Loucy (cell line): ENCODE data around the gene BTBD7.

ENCODE experiments used
- H2AFZ ChIP-seq: fragments of 200-600 bp; sonication (generic); 2 replicates; pipeline ENCODE4 v1.6.0; 2016; ENCODE audit warnings: antibody characterized with exemption, mild to moderate bottlenecking, low read length, moderate library complexity
- H3F3A ChIP-seq: fragments of 200-600 bp; 2 replicates; pipeline ENCODE4 v1.6.0; 2016; ENCODE audit warnings: antibody characterized with exemption, low read depth, mild to moderate bottlenecking
- H3K27me3 ChIP-seq: fragments of 200-600 bp; sonication (generic); 2 replicates; pipeline ENCODE4 v1.6.1; 2014; ENCODE audit warnings: low read length, mild to moderate bottlenecking; ENCODE audit not compliant: insufficient read depth, poor library complexity, severe bottlenecking
- H3K36me3 ChIP-seq: fragments of 200-600 bp; sonication (generic); 2 replicates; pipeline ENCODE4 v1.6.1; 2016; ENCODE audit warnings: low read length; ENCODE audit not compliant: insufficient read depth
- H3K4me1 ChIP-seq: fragments of 200-600 bp; sonication (generic); 2 replicates; pipeline ENCODE4 v1.5.1; 2014; ENCODE audit warnings: low read length, mild to moderate bottlenecking; ENCODE audit not compliant: insufficient read depth, poor library complexity, severe bottlenecking
- H3K4me2 ChIP-seq: fragments of 200-600 bp; sonication (generic); 2 replicates; pipeline ENCODE4 v1.6.0; 2014; ENCODE audit warnings: antibody characterized with exemption, low read length, low read depth, mild to moderate bottlenecking; ENCODE audit not compliant: poor library complexity, severe bottlenecking
- H3K4me3 ChIP-seq: fragments of 200-600 bp; sonication (generic); 2 replicates; pipeline ENCODE4 v1.5.1; 2014; ENCODE audit warnings: low read length, mild to moderate bottlenecking, mixed read lengths; ENCODE audit not compliant: poor library complexity, severe bottlenecking
- H3K79me2 ChIP-seq: fragments of 200-600 bp; sonication (generic); 2 replicates; pipeline ENCODE4 v1.6.1; 2014; ENCODE audit warnings: low read length; ENCODE audit not compliant: insufficient read depth
- H3K9ac ChIP-seq: fragments of 200-600 bp; sonication (generic); 2 replicates; pipeline ENCODE4 v1.6.0; 2014; ENCODE audit warnings: mild to moderate bottlenecking, low read depth, low read length, moderate library complexity; ENCODE audit not compliant: poor library complexity, severe bottlenecking
- H3K9me2 ChIP-seq: fragments of 200-600 bp; sonication (generic); replicated peaks from 2 replicates; pipeline ENCODE4 v1.6.1; 2016; ENCODE audit warnings: low read depth, low read length, mixed read lengths
- H3K9me3 ChIP-seq: fragments of 200-600 bp; sonication (generic); 2 replicates; pipeline ENCODE4 v1.6.1; 2014; ENCODE audit warnings: mild to moderate bottlenecking, antibody characterized with exemption, low read length, low read depth; ENCODE audit not compliant: insufficient read depth
- H4K20me1 ChIP-seq: fragments of 200-600 bp; sonication (generic); 2 replicates; pipeline ENCODE4 v1.6.0; 2014; ENCODE audit warnings: antibody characterized with exemption, low read length, mild to moderate bottlenecking; ENCODE audit not compliant: insufficient read depth, poor library complexity, severe bottlenecking
- EZH2phosphoT487 ChIP-seq: fragments of 200-600 bp; IDR thresholded peaks from 2 replicates; pipeline ENCODE4 v1.6.1; 2018; ENCODE audit warnings: antibody characterized with exemption, mild to moderate bottlenecking, moderate library complexity, borderline replicate concordance
- TF ChIP-seq, protein P1 (sequence below): fragments of 200-600 bp; sonication (generic); conservative IDR thresholded peaks from 2 replicates; pipeline ENCODE4 v1.5.1; 2014; ENCODE audit warnings: mild to moderate bottlenecking, antibody characterized with exemption, low read length

Gene BTBD7

DNA sequence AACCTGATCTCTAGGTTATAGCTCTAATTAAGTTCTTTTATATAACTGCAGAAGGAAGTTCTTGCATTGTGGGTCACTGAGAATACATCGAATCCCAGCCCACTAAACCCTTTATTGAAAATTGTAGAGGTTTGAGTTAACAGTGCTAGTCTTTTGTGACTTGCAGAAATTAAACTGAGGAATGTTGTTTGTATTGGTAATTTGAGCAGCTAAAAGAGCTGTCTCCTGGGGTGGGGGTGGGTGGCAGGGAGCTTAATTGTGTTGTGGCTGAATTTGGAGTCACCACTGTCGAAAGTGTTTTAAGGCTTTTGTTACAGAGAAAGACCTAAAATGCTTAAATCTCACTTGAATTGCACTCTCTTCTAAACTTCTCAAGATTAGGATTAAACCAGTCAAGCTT lies 11.0 kb upstream of the BTBD7 start:
- Histone ChIP-seq H3K4me1 (peaks cover 49% of the 10 kb centered on the region), H3K27me3 (no peaks in the 10 kb centered on the region), H3K4me3 (peak overlapping the region; percentile 75), H3K36me3 (no peaks in the 10 kb centered on the region; the same call in 1 of the 2 replicates), H3K9me3 (peaks cover 36% of the 10 kb centered on the region), H3K4me2 (peak overlapping the region; percentile 97), H4K20me1 (no peaks in the 10 kb centered on the region), H3F3A (peaks cover 16% of the 10 kb centered on the region), H3K79me2 (peaks cover 29% of the 10 kb centered on the region), H3K9me2 (no peaks in the 10 kb centered on the region), H2AFZ (no peak overlapping the region), H3K9ac (peak overlapping the region; percentile 58)
- no peak for TF ChIP-seq EZH2phosphoT487

DNA sequence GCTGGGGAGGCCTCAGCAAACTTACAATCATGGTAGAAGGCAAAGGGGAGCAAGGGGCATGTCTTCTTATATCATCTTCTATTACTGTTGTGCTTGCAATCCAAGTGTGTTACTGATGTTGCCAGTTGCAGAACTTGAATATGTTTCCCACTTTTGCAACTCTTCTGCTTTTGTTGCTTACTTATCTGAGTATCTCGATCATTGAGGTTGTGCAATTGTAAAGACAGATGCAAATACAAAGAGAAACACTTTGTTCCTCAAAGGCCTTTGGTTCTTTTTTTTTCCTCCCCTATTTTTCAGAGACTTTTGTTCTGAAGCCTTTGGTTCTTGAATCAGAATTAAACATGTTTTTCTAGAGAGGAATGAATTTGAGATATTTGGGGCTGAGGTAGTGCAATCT lies 10.4 kb upstream of the BTBD7 start:
- peak overlapping the region; percentile 97 for H3K4me2 ChIP-seq
- peak overlapping the region; percentile 58 for H3K9ac ChIP-seq
- H3K9me3 ChIP-seq, result peaks cover 36% of the 10 kb centered on the region

DNA sequence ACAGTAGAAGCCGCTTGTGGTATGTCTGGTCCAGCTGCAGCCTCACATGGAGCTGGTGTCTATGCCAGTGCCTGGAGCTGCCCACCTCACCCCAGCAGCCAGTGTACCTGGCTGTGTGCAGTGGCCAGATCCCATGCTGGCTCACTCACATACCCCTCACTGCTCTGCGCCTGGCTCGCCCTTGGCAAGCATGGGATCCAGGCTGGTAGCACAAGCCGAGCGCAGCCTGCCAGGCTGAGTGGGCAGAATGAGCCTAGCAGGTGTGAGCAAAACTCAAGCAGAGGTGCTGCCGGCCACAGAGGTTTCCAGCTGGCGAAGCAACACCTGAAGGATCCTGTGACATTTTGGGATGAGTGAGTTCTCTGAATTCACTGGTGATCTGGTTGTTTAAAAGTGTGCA lies 5.0 kb upstream of the BTBD7 start:
- Histone ChIP-seq H2AFZ (no peak overlapping the region), H3K4me3 (no peak overlapping the region), H4K20me1 (no peaks in the 10 kb centered on the region), H3K9me2 (no peaks in the 10 kb centered on the region), H3K4me1 (peaks cover 23% of the 10 kb centered on the region), H3K36me3 (no peaks in the 10 kb centered on the region; the same call in 1 of the 2 replicates), H3K79me2 (peaks cover 28% of the 10 kb centered on the region), H3K9me3 (peaks cover 16% of the 10 kb centered on the region; the same call in 1 of the 2 replicates), H3K4me2 (no peak overlapping the region), H3K9ac (no peak overlapping the region), H3F3A (no peaks in the 10 kb centered on the region), H3K27me3 (no peaks in the 10 kb centered on the region)
- TF ChIP-seq, protein P1, sequence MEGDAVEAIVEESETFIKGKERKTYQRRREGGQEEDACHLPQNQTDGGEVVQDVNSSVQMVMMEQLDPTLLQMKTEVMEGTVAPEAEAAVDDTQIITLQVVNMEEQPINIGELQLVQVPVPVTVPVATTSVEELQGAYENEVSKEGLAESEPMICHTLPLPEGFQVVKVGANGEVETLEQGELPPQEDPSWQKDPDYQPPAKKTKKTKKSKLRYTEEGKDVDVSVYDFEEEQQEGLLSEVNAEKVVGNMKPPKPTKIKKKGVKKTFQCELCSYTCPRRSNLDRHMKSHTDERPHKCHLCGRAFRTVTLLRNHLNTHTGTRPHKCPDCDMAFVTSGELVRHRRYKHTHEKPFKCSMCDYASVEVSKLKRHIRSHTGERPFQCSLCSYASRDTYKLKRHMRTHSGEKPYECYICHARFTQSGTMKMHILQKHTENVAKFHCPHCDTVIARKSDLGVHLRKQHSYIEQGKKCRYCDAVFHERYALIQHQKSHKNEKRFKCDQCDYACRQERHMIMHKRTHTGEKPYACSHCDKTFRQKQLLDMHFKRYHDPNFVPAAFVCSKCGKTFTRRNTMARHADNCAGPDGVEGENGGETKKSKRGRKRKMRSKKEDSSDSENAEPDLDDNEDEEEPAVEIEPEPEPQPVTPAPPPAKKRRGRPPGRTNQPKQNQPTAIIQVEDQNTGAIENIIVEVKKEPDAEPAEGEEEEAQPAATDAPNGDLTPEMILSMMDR, result no peak
- no peak for TF ChIP-seq EZH2phosphoT487

More for the DNA sequence above, 10.4 kb upstream of the BTBD7 start:
- H2AFZ ChIP-seq, result no peak overlapping the region
- H3K4me1 ChIP-seq, result peaks cover 44% of the 10 kb centered on the region
- TF ChIP-seq EZH2phosphoT487, result no peak
- TF ChIP-seq, protein P1, result no peak
- no peaks in the 10 kb centered on the region for H4K20me1 ChIP-seq
- no peaks in the 10 kb centered on the region for H3K9me2 ChIP-seq
- no peaks in the 10 kb centered on the region for H3K27me3 ChIP-seq
- peaks cover 10% of the 10 kb centered on the region for H3F3A ChIP-seq
- H3K79me2 ChIP-seq, result peaks cover 29% of the 10 kb centered on the region
- no peaks in the 10 kb centered on the region; the same call in 1 of the 2 replicates for H3K36me3 ChIP-seq
- peak overlapping the region; percentile 75 for H3K4me3 ChIP-seq

DNA sequence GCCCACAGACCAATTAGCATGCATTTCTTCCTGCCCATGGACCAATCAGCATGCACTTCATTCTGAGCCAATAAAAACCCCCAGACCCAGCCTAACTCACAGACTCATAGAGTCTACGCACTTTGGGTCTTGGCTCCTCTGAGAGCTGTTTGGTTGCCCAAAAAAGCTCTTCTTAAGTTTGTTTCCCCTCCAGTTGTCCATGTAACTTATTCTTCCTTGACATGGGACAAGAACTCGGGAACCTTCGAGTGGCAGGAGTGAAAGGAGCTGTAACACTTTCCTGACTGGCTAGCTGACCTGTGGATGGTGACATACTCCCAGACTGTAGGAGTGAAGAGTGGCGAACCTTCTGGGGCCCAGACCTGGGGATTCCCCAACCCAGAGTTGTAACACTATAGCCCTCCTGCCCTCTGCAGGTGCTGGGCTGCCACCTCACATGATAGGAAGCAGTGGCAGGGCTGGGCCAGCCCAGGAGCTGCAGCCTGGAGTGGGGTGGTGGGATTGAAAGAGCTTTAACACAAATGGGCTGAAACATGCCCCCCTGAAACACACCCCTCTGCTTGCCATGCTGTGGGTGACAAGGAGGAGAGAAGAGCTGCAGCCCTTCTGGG lies 4.4 kb upstream of the BTBD7 start:
- Histone ChIP-seq H3K4me3 (no peak overlapping the region), H4K20me1 (no peaks in the 10 kb centered on the region), H3K4me1 (peaks cover 23% of the 10 kb centered on the region), H3K4me2 (no peak overlapping the region), H3K27me3 (no peaks in the 10 kb centered on the region), H3K36me3 (no peaks in the 10 kb centered on the region; the same call in 1 of the 2 replicates), H2AFZ (no peak overlapping the region), H3K9ac (no peak overlapping the region), H3K9me2 (no peaks in the 10 kb centered on the region), H3K9me3 (peaks cover 11% of the 10 kb centered on the region; the same call in 1 of the 2 replicates), H3F3A (no peaks in the 10 kb centered on the region), H3K79me2 (peaks cover 34% of the 10 kb centered on the region)
- TF ChIP-seq EZH2phosphoT487, result no peak
- TF ChIP-seq, protein P1, result no peak
